ENCODE data around the gene BMPR1B.
"Not testable (repeated sequence)": the region's sequence is repeated elsewhere in the genome, so short reads cannot be mapped to it uniquely, and the experiment has no call there.

BMPR1B gene

DNA sequence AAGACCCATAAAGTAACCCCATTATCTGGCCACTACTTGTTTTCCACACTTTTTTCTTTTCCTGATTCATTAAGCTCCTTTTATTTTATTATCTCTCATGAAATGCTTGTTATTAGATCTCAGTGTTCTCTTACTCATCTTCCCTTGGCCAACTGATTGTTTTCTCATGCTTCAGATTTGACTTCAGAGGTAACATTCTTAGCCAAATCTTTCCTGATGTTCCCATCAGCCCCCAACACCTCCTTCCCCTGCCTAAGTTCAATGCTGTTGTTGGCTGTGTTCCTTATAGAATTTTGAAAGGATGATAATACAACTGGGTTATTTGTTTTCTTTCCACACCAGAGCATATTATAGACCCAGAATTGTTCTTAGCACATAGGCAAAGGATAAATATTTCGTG is 75.6 kb downstream of the BMPR1B start:
- no peak for DNase-seq (ENCODE audit: low read depth)

DNA sequence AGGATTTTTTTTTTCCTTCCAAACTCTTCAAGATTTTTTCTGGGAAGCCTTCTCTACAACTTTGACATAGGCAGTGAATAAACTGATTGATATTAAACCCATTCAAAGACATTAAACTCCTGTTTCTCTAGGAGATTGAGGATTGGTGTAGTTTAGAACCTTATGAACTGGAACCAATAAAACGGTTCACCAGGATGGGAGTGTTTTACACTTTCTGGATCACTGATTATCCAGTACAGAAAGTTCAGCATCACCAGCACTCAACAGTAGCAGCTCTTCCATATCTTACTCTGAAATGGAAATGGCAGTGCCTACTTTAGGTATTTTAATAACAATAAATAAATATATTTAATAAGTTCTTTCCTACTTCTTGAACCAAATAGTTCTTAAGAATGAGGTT is 76.7 kb downstream of the BMPR1B start:
- DNase-seq (ENCODE audit: low read depth): no peak

DNA sequence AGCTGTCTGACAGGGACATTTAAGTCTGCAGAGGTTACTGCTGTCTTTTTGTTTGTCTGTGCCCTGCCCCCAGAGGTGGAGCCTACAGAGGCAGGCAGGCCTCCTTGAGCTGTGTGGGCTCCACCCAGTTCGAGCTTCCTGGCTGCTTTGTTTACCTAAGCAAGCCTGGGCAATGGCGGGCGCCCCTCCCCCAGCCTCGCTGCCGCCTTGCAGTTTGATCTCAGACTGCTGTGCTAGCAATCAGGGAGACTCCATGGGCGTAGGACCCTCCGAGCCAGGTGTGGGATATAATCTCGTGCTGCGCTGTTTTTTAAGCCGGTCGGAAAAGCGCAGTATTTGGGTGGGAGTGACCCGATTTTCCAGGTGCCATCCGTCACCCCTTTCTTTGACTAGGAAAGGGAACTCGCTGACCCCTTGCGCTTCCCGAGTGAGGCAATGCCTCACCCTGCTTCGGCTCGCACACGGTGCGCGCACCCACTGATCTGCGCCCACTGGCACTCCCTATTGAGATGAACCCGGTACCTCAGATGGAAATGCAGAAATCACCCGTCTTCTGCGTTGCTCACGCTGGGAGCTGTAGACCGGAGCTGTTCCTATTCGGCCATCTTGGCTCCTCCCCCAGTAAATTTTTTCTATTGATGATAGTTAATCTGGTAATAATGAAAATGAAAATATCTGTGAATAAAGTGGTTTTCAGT is 83.6 kb downstream of the BMPR1B start:
- not testable (repeated sequence) for DNase-seq (ENCODE audit: low read depth)

DNA sequence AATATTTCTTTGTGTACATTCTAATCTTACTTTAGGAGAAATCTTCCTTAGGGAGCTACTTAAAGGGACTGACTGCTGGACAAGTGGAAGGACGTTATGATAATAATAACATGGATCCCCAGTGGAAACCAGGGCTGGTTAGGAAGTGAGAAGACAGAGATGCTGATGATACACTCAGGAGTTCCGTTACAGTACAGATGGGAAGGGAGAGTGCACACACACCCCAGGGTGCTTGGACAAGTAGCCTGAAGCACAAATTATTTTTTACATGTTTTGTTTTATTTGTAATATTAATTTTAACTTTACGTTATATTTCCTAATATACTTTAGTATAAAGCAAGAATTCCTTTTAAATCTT is 84.1 kb downstream of the BMPR1B start:
- DNase-seq (ENCODE audit: low read depth): no peak

DNA sequence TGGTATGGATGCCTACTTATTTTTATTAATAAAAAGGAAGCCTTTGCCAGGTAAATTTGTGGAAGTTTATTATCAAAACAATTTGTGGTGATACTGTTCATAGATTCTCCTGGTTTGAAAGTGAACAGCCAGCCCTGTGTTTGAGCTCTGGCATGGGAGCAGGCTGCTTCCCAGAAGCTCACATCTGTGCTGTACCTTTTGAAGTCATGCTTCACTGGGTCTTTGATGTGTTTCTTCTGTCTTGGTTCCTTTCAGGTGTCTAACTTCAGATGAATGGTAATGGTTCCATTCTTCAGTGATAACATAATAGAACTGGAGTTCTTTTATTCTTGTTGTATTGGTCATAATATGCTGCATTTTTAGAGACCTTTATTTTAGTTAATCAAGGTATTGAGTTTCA is 85.5 kb downstream of the BMPR1B start:
- no peak for DNase-seq (ENCODE audit: low read depth)

DNA sequence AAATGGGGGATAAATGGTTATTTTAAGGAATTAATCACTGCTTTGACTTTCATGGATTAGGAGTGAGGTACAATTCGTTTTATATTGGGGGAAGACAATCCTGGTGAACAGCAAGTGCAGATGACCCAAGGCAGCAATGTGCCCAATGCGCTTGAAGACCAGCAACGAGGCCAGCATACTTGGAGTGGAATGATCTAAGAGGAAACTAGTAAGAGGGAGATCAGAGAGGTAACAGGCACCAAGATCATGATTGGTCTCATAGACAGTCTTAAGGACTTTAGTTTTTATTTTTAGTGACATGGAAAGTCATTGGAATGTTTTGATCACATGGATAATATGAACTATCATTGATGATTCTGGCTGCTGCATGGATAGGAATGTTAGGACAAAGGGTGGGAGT is 90.6 kb downstream of the BMPR1B start:
- DNase-seq (ENCODE audit: low read depth): no peak

DNA sequence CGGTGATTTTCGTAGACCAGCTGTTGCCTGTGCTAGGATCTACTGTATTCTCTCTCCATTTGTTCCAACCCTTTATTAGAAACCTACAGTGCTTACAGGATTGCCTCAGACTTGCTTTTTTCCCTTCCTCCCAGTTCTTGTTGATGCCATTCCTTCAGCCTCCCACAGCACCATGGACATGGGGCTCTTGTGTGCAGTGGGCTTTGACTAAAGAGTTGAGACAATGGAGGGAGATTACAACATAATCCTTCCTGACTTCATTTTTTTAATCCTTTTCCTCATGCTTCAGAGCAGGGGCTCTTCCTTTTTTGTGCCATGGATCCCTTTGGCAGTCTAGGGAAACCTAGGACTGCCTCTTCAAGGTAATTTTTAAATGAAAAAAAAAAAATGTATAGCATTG is 92.1 kb downstream of the BMPR1B start:
- DNase-seq (ENCODE audit: low read depth): no peak

DNA sequence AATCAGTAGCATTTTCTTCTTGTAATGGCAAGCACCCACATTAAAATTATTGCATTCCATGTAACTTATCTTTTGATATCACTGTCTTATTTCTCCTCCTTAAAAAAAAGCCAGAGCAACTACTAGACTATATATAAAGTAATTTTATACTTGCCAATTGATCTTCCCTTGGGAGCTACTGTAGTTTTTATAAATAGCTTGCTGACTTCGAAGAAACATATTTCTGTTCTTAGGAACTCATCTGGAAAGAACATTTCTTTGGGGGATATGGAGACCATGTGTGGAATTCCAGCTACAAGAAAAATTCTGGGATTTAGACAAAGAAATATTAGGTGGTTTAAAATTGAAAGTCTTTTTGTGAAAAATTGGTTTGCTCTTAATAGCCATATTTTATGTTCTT is 94.9 kb downstream of the BMPR1B start:
- DNase-seq (ENCODE audit: low read depth): no peak

DNA sequence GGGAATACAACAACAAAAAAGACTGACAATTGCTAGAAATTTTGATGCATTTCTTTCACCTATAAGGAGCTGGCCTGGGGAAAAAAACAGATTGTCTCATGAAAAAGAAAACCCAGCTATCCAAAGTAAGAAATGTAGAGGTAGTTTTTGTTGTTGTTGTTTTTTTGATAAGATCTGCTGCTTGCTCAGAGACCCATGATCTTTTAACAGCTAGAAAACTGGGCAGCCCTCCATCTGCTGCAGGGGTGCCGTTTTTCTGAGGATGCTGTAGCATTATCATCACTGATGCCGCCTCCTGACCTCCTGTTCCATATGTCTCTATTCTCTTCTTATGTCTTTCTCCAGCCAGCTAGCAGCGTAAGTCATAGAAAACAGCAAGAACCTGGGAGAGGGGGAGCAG is 98.3 kb downstream of the BMPR1B start:
- no peak for DNase-seq (ENCODE audit: low read depth)

DNA sequence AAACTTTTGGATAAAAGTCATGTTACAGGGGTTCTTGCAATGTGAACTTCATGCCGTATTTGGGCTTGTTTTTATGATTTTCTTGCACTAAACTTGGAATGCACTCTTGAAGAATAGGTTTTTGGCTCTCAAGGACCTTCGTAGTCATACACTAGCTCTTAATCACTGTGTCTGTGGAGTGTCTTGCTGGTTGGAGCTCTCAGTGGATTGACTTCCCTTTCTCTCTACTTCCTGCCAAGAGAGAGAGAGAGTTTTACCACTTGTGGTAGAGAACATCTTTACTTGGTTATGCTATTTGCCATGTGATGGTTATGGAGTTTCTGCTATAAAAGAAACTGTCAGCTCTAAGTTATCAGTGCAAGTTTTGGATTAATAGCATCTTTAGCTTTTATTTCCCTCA is 112.4 kb downstream of the BMPR1B start:
- no peak for DNase-seq (ENCODE audit: low read depth)

DNA sequence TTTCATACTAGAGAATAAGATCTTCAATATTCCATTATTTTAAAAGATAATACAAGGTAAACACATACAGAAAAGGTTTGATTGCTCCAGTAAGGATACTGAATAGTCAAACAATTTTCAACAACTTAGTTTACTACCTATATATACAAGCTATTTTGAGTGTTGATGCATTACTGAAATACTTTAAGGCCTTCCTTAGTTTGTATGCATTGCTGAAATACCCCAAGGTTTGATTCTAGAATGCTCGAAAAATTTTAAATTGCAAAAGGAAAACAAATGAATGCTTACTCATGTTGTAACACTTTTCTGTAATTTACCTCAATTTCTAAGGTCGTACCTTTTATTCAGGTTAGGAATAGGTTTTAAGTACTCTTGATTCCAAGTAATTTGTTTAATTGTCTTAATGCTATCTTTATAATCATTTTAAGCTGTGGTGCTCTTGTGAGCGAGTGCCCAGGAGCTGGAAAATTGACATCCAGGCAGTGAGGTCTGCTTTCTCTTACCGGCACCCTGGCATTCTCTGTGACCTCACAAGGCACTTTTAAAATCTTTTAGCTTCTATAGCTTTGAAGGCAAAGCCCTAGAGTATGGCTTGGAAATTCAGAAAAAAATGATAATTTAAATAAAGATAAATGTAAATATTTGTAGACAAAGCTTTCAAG is 114.0 kb downstream of the BMPR1B start:
- no peak for DNase-seq (ENCODE audit: low read depth)

DNA sequence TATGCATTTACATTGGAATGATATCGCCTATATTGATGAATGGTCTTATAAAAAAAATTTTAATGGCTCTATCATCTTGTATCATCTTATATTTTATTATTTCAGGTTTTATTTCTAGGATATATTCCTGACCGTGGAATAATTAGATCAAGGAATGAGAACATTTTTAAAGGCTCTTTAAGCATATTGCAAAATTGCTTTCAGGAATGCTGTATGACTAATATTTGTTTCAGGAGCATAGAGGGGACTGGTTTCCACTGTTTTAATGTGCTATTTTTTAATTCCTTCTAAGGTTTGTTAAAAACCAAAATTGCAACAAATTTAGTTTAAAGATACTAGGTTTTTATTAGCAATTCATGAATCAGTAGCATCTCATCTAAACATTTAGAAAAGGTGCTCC is 120.2 kb downstream of the BMPR1B start:
- no peak for DNase-seq (ENCODE audit: low read depth)

DNA sequence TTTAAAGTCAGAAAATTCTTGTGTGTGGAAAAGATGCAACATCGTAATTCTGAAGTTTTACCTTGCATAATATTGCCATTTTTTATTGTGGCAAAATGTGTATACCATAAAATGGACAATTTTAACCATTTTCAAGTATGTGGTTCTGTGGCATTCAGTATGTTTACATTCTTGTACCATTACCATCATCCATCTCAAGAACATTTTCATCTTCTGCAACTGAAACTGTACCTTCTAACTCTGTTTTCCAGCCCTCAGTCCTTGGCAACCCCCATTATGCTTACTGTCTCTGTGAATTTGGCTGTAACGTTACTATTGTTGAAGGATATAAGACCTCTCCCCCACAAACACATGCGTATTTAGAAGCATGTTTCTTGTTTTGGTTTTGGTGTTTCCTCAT is 123.2 kb downstream of the BMPR1B start:
- no peak for DNase-seq (ENCODE audit: low read depth)

DNA sequence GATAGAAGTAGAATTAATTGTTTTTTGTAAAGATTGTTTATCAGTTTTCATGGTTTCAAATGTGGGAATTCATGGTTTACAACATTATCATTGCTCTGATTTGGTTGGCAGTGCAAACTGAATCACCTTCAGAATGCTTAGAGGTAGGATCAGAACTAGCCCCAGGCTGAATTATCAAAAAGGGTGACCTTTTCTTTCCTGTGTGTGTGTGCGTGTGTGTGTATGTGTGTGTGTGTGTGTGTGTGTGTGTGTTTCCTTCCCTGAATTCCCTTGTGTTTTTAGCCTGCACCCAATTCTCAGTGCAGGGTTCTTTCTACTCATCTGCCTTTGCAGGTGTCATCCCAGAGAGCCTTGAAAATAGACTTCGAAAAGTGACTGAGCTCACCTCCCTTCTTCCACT is 125.0 kb downstream of the BMPR1B start:
- no peak for DNase-seq (ENCODE audit: low read depth)

DNA sequence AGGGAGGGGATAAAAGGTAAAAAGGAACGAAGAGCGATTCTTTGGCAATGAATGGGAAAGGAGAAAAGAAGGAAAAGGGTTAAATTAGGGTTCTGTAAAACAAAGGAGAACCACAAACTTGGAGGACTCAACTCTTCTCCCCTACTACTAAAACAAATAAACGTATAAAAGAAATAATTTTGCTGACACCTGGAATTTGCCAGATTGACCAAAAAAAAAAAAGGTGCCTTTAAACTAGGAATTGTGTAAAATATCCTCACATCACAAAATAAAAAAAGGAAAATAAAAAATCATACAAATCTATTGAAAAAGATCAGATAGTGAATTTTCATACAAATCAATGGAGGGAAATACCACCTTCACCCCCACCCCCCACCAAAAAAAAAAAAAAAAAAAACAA is 129.3 kb downstream of the BMPR1B start:
- DNase-seq (ENCODE audit: low read depth): no peak

DNA sequence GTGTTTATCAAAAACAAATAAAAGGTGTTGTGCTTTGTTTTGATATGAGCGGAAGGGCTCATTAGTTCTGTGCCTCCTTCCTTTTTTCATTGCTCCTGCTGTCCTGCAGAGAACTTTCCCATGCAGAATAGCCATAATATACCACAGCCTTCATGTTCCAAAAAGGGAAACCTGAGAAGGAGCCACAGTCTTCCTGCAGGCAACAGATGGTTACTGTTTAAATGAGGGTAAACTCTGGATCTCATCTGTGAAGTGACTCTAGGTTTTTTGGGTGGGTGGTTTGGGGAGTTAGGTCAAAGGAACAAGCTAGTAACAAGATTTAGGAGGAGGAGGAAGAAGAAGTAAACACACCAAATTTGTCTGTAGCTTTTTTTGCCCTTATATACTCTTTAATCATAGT is 131.8 kb downstream of the BMPR1B start:
- no peak for DNase-seq (ENCODE audit: low read depth)

DNA sequence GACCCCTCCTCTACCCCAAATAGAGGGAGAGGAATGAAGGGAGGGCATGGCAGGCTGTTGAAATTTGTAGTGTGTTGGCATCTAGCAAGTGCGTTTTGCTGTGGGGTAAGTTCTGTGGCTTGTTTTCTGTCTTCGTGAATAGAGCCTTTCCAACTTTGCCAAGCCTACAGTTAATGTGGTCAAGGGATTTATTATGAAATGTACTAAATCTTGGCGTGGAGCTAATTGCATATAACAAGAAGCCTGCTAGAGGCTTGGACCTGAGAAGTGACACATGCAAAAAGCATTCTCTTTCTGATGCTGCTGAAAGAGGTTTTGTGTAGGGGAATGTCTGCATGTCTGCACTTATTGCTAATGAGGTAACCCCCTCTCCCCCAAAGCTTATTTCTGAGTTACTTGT is 132.2 kb downstream of the BMPR1B start:
- no peak for DNase-seq (ENCODE audit: low read depth)

DNA sequence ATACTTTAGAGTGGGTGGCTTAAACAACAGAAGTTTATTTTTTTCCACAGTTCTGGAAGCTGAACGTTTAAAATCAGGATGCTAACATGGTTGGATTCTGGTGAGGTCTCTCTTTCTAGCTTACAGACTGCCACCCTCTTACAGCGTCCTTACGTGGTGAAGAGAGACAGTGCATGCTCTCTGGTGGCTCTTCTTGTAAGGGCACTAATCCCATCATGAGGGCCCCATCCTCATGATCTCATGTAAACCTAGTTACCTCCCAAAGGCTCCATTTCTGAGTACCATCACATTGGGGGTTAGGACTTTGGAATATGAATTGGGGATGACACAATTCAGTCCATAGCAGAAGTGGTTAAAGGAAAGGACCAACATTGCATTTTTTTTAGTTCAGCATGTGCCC is 132.8 kb downstream of the BMPR1B start:
- DNase-seq (ENCODE audit: low read depth): no peak

DNA sequence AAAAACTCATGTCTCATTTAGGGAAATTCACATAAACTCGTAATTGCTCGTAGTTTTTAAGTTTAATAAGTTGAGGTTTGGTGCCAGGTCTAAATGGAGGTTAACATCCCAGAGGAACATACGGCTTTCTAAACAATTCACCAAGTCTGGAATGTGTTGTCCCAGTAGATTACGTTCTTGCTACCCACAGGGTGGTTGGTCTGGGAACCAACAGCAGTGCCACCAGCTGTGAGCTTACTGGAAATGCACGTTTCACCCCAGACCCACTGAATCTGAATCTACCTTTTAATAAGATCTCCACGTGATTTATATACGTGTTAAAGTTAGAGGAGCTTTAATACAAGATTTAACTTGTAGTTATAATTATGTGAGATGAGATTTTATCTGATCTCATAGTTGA is 134.3 kb downstream of the BMPR1B start:
- no peak for DNase-seq (ENCODE audit: low read depth)

DNA sequence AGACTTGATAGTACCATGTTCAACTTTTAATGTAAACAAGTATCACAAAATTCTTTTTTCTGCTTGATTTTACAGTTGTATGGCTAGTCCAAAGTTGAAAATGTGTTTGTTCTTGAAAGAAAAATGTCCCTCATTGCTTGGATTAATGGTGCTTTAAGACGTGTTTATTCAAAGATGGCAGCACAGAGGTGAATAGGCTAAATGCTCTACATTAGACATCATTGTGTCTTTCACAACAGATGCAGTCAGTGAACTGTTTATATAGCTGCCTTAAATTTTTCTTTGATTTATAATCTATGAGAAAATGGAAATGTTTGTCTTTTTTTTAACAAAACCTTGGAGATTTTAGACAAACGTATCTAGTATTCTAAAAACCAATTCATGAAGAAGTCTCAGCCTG is 137.3 kb downstream of the BMPR1B start:
- DNase-seq (ENCODE audit: low read depth): no peak

DNA sequence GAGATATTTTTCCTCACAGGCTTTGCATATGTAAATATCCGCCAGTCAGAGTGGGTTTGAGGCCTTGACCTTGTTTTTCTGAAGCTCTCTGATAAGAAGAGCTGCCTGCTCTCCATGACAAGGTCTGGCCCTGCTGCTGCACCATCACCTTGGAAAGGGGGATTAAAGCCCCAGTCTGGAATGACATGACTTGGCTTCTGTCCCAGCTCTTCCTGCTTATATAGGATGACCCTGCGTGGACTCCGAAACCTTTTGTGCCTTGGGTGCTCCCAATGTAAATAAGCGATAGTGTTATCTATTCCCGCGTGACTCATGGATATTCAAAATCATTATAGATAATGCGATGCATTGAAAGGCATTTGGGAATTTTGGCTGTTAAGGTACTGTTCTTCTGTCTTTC is 139.3 kb downstream of the BMPR1B start:
- no peak for DNase-seq (ENCODE audit: low read depth)

DNA sequence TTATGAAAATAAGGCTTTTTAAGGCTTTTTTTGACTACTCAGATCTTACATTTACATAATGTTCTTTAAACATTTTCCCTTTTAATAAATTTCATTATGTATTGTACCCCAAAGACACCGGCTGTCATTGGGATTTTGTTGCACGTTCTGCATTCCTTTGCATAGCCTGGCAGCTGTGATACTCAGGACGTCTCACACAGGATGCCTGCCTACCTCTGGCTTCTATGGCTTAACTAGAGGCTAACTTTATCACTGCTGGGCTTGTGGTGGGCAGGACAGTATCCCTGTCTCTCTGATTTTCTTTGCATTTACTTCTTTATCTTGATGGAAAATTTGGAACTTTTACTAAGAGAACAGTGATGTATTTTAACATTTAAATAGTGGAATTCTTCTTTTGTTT is 147.8 kb downstream of the BMPR1B start:
- DNase-seq (ENCODE audit: low read depth): no peak

DNA sequence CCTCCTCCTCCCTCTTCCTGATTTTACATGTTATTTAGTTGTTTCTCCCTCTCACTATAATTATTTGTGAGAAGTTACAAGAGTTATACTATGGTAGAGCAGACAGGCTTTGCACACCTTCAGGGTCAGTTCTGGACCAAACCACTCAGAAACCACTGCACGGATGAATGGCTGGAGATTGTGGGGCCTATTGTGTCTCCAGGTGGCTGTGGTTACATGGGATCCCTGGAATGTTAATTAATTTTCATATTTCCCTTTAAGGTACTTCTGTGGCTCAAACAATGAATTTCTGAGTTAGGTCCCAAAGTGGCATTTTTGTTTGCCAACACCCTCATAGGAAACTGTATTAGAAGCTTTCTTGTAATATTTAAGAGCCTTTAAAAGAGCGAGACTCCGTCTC is 151.9 kb downstream of the BMPR1B start:
- DNase-seq (ENCODE audit: low read depth): no peak

DNA sequence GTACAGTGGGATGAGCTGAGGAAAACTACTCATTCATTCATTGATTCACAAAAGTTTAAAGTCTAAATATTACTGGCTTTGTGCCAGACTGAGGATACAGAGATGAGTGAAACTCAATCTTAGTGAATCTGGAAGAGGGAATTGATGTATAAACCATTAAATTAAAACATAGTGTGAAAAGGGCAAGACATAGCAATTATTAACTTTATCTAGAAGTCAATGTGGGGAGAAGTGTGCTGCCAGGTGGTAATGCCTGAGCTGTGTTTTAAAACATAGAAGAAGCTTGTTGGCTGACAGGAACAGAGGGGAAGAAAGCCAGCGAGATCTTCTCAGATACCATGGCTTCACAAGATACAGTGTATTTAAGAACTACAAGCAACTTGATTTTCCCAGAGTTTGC is 153.4 kb downstream of the BMPR1B start:
- DNase-seq (ENCODE audit: low read depth): no peak

All from T-helper 22 cell (primary cell).